ENCODE results near the gene ARSB.

- TF ChIP-seq, protein P1, sequence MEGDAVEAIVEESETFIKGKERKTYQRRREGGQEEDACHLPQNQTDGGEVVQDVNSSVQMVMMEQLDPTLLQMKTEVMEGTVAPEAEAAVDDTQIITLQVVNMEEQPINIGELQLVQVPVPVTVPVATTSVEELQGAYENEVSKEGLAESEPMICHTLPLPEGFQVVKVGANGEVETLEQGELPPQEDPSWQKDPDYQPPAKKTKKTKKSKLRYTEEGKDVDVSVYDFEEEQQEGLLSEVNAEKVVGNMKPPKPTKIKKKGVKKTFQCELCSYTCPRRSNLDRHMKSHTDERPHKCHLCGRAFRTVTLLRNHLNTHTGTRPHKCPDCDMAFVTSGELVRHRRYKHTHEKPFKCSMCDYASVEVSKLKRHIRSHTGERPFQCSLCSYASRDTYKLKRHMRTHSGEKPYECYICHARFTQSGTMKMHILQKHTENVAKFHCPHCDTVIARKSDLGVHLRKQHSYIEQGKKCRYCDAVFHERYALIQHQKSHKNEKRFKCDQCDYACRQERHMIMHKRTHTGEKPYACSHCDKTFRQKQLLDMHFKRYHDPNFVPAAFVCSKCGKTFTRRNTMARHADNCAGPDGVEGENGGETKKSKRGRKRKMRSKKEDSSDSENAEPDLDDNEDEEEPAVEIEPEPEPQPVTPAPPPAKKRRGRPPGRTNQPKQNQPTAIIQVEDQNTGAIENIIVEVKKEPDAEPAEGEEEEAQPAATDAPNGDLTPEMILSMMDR (IDR thresholded peaks at IDR 0.05) = no peak
- no peak for TF ChIP-seq POLR2A (IDR thresholded peaks at IDR 0.05)
These were observed 257.0 kb downstream of the ARSB start for GRCh38 chr5:78727786-78728761.
